ENCODE measurements around the gene HLF. TPM values are rescaled to one million over a fixed set of nuclear protein-coding genes. Genes with fewer than 3 reads are reported as not detected.

The HLF gene, protein sequence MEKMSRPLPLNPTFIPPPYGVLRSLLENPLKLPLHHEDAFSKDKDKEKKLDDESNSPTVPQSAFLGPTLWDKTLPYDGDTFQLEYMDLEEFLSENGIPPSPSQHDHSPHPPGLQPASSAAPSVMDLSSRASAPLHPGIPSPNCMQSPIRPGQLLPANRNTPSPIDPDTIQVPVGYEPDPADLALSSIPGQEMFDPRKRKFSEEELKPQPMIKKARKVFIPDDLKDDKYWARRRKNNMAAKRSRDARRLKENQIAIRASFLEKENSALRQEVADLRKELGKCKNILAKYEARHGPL
- 0.24 and 1.8 TPM in 2 replicates for total RNA-seq (2014; rRNA removed; shearing (Covaris generic))
- polyA plus RNA-seq (2015; cell fraction: cytosol; rRNA removed), result 0.31 and 0.91 TPM in 2 replicates
- 0.59 and 2.1 TPM in 2 replicates for polyA plus RNA-seq (2015; cell fraction: nucleus; rRNA removed)

DNA sequence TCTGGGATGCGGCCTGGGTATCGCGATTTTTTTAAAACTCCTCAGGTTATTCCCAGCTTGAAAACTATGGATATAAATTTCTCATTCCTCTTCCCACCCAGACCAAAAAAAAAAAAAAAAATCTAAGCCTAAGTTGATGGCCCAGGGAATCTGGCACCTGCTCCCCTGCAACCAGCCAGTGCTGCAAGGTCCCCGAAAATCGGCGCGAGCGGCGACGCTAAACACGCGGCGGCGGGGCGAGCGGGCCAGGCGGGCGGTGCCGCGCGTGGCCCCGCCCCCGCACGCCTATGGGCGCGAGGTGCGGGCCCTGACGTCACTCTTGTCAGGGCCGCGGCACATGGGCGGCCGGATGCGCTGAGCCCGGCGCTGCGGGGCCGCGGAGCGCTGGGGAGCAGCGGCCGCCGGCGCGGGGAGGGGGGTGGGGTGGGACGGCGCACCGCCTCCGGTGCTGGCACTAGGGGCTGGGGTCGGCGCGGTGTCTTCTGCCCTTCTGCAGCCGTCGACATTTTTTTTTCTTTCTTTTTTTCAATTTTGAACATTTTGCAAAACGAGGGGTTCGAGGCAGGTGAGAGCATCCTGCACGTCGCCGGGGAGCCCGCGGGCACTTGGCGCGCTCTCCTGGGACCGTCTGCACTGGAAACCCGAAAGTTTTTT is at the start of gene HLF:
Gene HLF, plus strand, starts transcription at position 316 of the 654 bp plus-strand sequence. CDS start 525 bp downstream, outside the sequence.
- in situ Hi-C loops (cut with HindIII; ENCODE audit: low pct_unique_long_range_greater_than_20kb, low sequenced_read_pairs), result no loop called here
- DNase-seq (ENCODE audit: low read depth, low spot score), result peak; percentile 68

DNA sequence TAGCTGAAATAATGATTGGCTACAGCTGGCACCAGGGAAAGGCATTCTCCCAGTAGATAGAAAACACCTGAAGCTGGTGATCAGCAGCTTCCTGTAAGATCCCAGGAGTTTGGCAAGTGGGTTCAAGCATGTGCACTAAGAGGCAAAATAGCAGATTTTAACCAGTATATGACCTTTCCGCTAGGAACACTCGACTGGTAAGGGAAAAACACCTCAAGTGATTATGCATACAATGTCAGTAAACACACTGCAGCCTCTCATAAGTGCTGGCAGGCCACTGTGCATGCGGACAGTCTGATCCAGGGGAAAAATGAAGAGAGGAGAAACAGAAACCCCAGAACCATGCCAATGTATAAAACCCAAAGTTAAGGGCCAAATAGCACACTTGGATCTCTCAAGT is 49.0 kb upstream of the HLF start:
- in situ Hi-C loops (cut with HindIII; ENCODE audit: low pct_unique_long_range_greater_than_20kb, low sequenced_read_pairs), result no loop called here
- DNase-seq (ENCODE audit: low read depth, low spot score), result no peak

DNA sequence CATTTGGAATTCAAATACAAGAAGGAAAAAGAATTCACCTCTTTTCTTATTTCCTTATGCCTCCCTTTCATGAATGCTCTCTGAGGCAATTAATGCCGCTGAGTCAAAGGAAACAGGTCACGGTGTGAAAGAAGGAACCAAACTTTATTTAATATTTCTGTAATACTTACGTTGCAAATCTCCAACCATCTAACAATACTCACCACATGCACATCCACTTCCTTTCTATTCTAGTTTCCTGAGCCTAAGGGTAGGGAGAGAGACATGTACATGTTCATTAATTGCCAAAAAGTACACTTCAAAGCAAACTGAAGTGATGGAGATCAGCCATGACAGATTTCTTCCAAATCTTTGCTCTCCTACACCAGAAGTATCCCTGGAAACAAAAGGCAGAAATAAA is 47.9 kb upstream of the HLF start:
- in situ Hi-C loops (cut with HindIII; ENCODE audit: low pct_unique_long_range_greater_than_20kb, low sequenced_read_pairs), result no loop called here
- no peak for DNase-seq (ENCODE audit: low read depth, low spot score)

GRCh38 chr17:55219459-55219858 is 45.3 kb upstream of the HLF start:
- no peak for DNase-seq (ENCODE audit: low read depth, low spot score)
- in situ Hi-C loops (cut with HindIII; ENCODE audit: low pct_unique_long_range_greater_than_20kb, low sequenced_read_pairs), result no loop called here

DNA sequence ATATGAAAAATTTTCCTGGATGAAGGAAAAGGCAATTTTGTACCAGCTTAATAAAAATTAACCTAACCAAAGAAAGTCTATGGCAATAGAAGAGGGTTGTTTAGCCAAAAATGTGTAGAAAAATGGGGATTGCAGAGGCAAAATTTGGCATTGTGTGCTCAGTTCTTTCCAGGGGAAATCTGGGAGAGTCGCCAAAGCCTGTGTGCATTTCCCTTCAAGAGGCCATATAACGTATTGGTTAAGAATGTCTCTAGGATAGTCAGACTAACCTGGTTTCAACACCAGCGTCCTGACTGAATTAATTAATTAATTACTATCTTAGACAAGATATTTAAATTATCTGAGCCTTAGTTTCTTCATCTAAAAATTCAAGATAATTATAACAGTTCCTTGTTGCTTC is 44.8 kb upstream of the HLF start:
- in situ Hi-C loops (cut with HindIII; ENCODE audit: low pct_unique_long_range_greater_than_20kb, low sequenced_read_pairs), result no loop called here
- DNase-seq (ENCODE audit: low read depth, low spot score), result no peak

DNA sequence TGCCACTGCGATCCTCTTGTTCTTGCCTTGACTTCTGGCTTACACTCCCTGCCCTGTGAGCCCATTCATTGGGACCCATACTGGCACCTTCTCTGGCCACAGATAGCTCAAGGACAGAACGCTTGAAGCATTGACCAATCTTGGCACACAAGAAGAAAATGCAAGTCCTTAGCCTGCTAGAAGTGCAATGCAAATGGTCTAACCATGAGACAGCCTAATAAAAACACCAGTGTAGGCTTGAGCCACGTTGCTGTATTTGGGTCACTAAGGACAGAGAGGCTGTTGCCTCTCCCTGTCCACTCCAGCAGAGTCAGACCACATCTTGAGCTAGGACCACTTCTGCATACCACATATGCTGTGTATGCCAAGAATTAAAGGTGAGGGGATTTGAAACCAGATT is 41.2 kb upstream of the HLF start:
- in situ Hi-C loops (cut with HindIII; ENCODE audit: low pct_unique_long_range_greater_than_20kb, low sequenced_read_pairs), result no loop called here
- no peak for DNase-seq (ENCODE audit: low read depth, low spot score)

DNA sequence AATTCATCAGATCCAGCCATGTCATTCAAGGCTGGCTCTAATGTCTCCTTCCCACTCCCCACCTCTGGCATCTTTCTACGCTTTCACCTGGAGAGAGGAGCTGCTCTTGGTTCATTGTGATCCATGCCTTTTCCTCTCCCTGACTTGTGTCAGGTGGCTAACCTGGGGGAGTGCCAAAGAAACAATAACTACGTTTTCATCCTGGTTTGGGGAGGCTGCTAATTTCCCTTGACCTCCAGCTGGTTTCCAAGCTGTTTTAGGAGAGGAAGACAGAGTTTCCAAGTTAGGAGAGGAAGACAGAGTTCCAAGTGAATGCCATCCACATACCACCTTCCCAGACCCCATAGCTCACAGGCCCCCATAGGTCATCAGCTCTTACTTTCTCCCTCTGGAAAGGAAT is 40.0 kb upstream of the HLF start:
- in situ Hi-C loops (cut with HindIII; ENCODE audit: low pct_unique_long_range_greater_than_20kb, low sequenced_read_pairs), result no loop called here
- DNase-seq (ENCODE audit: low read depth, low spot score), result no peak

DNA sequence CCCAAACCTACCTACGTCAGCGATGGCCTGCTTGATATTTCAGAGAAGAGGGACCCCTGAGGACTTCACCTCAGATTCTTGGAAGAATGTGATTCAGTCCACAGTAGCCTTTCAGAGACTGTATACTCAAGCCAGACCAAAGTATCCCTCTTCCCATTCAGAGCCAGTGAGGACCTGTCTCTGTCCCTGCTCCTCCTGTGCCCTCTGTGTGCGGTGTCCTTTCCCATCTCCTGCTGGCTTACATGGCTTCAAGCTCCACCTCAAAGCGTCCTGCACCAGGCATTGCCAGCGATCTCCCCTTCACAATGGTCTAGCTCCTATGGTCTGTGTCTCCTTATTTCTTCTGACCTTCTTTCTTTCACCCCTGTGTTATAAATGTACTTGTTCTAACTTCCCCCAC is 39.5 kb upstream of the HLF start:
- in situ Hi-C loops (cut with HindIII; ENCODE audit: low pct_unique_long_range_greater_than_20kb, low sequenced_read_pairs), result no loop called here
- DNase-seq (ENCODE audit: low read depth, low spot score), result no peak

- in situ Hi-C loops (cut with HindIII; ENCODE audit: low pct_unique_long_range_greater_than_20kb, low sequenced_read_pairs), result no loop called here
Measured at GRCh38 chr17:55228683-55229192, 36.0 kb upstream of the HLF start.

GRCh38 chr17:55229276-55229675 is 35.5 kb upstream of the HLF start:
- in situ Hi-C loops (cut with HindIII; ENCODE audit: low pct_unique_long_range_greater_than_20kb, low sequenced_read_pairs), result no loop called here
- no peak for DNase-seq (ENCODE audit: low read depth, low spot score)

More at GRCh38 chr17:55228683-55229192, 36.0 kb upstream of the HLF start:
- DNase-seq (ENCODE audit: low read depth, low spot score), result no peak

DNA sequence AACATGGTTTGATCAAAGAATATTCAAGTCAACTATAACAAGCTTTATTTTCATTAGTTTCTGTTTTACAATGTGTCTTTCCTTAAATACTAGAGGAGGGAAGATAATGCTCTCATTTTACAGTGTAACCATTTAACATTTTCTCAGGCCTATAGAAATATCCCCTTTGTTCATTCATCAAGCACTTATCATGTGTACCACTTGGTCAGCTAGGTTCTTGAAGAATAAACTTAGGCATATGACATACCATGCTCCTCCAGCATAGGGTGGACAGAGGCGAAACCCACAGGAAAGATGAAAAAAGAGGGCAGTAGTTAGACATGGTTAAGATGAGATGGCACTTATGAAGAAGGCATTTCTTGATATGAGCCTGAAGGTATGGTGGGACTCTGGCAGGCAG is 34.0 kb upstream of the HLF start:
- in situ Hi-C loops (cut with HindIII; ENCODE audit: low pct_unique_long_range_greater_than_20kb, low sequenced_read_pairs), result no loop called here
- DNase-seq (ENCODE audit: low read depth, low spot score), result peak; percentile 69

DNA sequence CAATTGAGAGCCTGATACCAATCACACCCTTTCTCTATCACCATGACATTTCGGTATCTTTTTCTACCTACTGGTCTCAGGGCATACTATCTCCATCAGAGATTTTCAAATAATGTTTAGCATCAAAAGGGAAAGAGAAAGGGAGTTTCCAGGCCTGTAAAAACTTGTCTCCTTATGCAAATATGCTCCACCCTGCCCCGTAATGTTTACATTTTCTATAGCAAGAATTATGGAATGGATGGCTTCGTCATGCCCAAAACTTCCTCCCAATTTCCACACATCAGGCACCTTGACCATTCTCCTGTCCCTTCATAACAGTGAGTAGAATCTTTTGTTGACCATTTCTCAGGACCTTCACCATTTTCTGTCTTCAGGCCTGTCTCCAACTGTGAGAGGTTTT is 30.9 kb upstream of the HLF start:
- DNase-seq (ENCODE audit: low read depth, low spot score), result no peak
- in situ Hi-C loops (cut with HindIII; ENCODE audit: low pct_unique_long_range_greater_than_20kb, low sequenced_read_pairs), result no loop called here

GRCh38 chr17:55236316-55236715 is 28.4 kb upstream of the HLF start:
- no peak for DNase-seq (ENCODE audit: low read depth, low spot score)
- in situ Hi-C loops (cut with HindIII; ENCODE audit: low pct_unique_long_range_greater_than_20kb, low sequenced_read_pairs), result no loop called here

DNA sequence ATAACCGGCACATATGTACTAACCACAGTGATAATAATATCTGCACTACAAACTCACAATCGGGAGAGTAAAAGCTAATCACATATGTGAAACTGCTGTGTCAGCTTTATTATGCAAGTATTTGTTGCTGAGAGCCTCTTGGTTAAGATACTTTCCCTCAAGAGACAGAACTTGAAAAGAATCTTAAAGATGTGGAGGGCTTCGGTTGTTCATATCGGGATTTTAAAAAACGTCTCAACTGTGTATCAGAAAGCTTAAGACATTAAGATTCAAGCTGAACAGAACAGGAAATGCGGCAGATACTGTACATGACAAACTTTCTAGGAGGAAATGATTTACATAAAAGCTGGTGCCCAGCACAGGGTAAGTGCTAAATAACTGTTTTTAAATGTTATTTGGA is 27.5 kb upstream of the HLF start:
- DNase-seq (ENCODE audit: low read depth, low spot score), result no peak
- in situ Hi-C loops (cut with HindIII; ENCODE audit: low pct_unique_long_range_greater_than_20kb, low sequenced_read_pairs), result no loop called here

- no peak for DNase-seq (ENCODE audit: low read depth, low spot score)
- in situ Hi-C loops (cut with HindIII; ENCODE audit: low pct_unique_long_range_greater_than_20kb, low sequenced_read_pairs), result no loop called here
Measured at GRCh38 chr17:55237841-55238178, 26.9 kb upstream of the HLF start.

GRCh38 chr17:55238179-55238930 is 26.4 kb upstream of the HLF start:
- in situ Hi-C loops (cut with HindIII; ENCODE audit: low pct_unique_long_range_greater_than_20kb, low sequenced_read_pairs), result no loop called here
- DNase-seq (ENCODE audit: low read depth, low spot score), result peak; percentile 92

DNA sequence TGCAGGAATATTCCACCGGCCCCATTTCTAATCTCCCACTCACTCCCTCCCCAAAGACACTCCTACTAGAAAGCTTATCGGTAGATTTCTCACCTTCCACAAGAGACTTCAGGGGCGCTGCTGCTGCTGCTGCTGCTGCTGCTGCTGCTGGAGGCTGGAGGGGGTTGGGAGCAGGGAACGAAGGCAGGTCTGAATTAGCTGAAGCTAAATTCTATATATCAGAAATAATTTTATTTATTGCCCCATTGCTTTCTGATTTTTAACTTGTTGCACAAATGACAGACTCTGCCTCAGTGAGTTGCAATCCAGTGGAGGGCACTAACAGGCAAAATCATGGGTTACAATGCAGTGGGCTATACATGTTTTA is 25.8 kb upstream of the HLF start:
- in situ Hi-C loops (cut with HindIII; ENCODE audit: low pct_unique_long_range_greater_than_20kb, low sequenced_read_pairs), result no loop called here
- peak; percentile 25 for DNase-seq (ENCODE audit: low read depth, low spot score)

GRCh38 chr17:55241097-55241496 is 23.7 kb upstream of the HLF start:
- DNase-seq (ENCODE audit: low read depth, low spot score), result no peak
- in situ Hi-C loops (cut with HindIII; ENCODE audit: low pct_unique_long_range_greater_than_20kb, low sequenced_read_pairs), result no loop called here
